ENCODE measurements around the gene AP2A1. TPM values are rescaled to one million over a fixed set of nuclear protein-coding genes. Genes with fewer than 3 reads are reported as not detected.

AP2A1 gene
- total and polyA plus RNA-seq, 9 of the 15 experiments (the other 6 are each of a cell fraction or from before 2014, with no cell fraction given), result 0.55 to 150 (median 31.9) TPM

DNA sequence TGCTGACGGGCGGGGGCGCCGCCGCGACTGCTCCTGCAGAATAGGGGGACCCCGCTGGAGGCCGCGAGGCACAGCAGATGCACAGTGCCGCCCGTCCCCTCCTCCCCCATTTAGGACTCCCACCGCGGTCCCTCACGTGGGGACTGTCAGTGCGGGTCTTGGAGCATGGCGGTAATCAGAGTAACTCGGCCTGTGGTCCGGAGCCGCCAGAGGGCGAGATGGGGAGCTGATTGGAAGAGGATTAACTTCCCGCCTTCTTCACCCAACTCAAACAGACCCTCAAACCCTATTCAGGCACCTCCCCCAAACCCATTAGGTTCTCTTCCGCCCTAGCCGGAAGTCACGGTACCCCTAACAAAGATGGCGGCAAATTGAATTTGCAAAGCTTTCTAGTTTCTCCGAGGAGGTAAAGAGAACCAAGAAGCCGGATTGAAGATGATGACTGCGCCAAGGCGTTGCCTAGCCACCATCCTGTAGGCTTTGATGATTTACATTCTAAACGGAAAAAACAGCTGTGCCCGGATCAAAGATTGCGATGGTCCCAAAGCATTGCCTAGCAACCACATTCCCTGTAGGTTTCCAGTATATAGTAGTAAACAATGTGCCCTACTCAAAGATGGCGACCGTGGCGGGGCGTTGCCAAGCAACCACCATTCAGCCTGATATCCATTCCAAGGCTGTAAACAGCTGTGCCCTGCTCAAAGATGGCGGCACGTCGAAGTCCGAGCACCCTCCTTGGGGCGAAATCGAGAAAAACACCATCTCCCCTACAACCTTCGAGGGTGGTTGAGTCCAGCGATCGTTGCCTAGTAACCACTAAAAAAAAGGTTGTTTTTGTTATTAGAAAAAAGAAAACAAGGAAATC lies 46.4 kb downstream of the AP2A1 start, which contains the start of gene FUZ (continued):
- TF ChIP-seq CXXC5 (CRISPR knock-in tag; IDR thresholded peaks at IDR 0.05), result peak; percentile 58
- TF ChIP-seq CCAR2 (IDR thresholded peaks at IDR 0.05; ENCODE audit: low read depth, low read length), result no peak
- no peak for TF ChIP-seq NELFE (IDR thresholded peaks at IDR 0.05; ENCODE audit: insufficient read depth, insufficient read length)
- TF ChIP-seq PURB (CRISPR knock-in tag; IDR thresholded peaks at IDR 0.05; ENCODE audit: low read depth), result no peak
- no peak for TF ChIP-seq ZFPM2 (CRISPR knock-in tag; IDR thresholded peaks at IDR 0.05)
- TF ChIP-seq, protein P1, sequence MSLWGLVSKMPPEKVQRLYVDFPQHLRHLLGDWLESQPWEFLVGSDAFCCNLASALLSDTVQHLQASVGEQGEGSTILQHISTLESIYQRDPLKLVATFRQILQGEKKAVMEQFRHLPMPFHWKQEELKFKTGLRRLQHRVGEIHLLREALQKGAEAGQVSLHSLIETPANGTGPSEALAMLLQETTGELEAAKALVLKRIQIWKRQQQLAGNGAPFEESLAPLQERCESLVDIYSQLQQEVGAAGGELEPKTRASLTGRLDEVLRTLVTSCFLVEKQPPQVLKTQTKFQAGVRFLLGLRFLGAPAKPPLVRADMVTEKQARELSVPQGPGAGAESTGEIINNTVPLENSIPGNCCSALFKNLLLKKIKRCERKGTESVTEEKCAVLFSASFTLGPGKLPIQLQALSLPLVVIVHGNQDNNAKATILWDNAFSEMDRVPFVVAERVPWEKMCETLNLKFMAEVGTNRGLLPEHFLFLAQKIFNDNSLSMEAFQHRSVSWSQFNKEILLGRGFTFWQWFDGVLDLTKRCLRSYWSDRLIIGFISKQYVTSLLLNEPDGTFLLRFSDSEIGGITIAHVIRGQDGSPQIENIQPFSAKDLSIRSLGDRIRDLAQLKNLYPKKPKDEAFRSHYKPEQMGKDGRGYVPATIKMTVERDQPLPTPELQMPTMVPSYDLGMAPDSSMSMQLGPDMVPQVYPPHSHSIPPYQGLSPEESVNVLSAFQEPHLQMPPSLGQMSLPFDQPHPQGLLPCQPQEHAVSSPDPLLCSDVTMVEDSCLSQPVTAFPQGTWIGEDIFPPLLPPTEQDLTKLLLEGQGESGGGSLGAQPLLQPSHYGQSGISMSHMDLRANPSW (CRISPR knock-in tag; IDR thresholded peaks at IDR 0.05), result no peak
- no peak for TF ChIP-seq KLF13 (tag; IDR thresholded peaks at IDR 0.05; ENCODE audit: borderline replicate concordance, low read depth)
- peak; percentile 84 for TF ChIP-seq BHLHE40 (IDR thresholded peaks at IDR 0.05; ENCODE audit: low read length)
- 0 out of 2 replicates have a peak, but pooled peaks have one; percentile 14 for TF ChIP-seq CEBPG (CRISPR knock-in tag; IDR thresholded peaks at IDR 0.05)
- TF ChIP-seq CEBPG (tag; conservative IDR thresholded peaks at IDR 0.05 in 1 of 2, IDR thresholded peaks at IDR 0.05 in 1 of 2), result no peak
- TF ChIP-seq MEIS2 (IDR thresholded peaks at IDR 0.05; ENCODE audit: partially characterized antibody), result no peak
- TF ChIP-seq, protein P2, sequence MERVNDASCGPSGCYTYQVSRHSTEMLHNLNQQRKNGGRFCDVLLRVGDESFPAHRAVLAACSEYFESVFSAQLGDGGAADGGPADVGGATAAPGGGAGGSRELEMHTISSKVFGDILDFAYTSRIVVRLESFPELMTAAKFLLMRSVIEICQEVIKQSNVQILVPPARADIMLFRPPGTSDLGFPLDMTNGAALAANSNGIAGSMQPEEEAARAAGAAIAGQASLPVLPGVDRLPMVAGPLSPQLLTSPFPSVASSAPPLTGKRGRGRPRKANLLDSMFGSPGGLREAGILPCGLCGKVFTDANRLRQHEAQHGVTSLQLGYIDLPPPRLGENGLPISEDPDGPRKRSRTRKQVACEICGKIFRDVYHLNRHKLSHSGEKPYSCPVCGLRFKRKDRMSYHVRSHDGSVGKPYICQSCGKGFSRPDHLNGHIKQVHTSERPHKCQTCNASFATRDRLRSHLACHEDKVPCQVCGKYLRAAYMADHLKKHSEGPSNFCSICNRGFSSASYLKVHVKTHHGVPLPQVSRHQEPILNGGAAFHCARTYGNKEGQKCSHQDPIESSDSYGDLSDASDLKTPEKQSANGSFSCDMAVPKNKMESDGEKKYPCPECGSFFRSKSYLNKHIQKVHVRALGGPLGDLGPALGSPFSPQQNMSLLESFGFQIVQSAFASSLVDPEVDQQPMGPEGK (CRISPR knock-in tag; IDR thresholded peaks at IDR 0.05; ENCODE audit: borderline replicate concordance), result no peak
- no peak for TF ChIP-seq TSC22D4 (tag; IDR thresholded peaks at IDR 0.05)
- TF ChIP-seq, protein P3, sequence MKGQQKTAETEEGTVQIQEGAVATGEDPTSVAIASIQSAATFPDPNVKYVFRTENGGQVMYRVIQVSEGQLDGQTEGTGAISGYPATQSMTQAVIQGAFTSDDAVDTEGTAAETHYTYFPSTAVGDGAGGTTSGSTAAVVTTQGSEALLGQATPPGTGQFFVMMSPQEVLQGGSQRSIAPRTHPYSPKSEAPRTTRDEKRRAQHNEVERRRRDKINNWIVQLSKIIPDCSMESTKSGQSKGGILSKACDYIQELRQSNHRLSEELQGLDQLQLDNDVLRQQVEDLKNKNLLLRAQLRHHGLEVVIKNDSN (CRISPR knock-in tag; IDR thresholded peaks at IDR 0.05), result no peak; the same call in none of the 2 replicates
- TF ChIP-seq, protein P4, sequence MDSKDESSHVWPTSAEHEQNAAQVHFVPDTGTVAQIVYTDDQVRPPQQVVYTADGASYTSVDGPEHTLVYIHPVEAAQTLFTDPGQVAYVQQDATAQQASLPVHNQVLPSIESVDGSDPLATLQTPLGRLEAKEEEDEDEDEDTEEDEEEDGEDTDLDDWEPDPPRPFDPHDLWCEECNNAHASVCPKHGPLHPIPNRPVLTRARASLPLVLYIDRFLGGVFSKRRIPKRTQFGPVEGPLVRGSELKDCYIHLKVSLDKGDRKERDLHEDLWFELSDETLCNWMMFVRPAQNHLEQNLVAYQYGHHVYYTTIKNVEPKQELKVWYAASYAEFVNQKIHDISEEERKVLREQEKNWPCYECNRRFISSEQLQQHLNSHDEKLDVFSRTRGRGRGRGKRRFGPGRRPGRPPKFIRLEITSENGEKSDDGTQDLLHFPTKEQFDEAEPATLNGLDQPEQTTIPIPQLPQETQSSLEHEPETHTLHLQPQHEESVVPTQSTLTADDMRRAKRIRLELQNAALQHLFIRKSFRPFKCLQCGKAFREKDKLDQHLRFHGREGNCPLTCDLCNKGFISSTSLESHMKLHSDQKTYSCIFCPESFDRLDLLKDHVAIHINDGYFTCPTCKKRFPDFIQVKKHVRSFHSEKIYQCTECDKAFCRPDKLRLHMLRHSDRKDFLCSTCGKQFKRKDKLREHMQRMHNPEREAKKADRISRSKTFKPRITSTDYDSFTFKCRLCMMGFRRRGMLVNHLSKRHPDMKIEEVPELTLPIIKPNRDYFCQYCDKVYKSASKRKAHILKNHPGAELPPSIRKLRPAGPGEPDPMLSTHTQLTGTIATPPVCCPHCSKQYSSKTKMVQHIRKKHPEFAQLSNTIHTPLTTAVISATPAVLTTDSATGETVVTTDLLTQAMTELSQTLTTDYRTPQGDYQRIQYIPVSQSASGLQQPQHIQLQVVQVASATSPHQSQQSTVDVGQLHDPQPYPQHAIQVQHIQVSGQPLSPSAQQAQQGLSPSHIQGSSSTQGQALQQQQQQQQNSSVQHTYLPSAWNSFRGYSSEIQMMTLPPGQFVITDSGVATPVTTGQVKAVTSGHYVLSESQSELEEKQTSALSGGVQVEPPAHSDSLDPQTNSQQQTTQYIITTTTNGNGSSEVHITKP (IDR thresholded peaks at IDR 0.05; ENCODE audit: partially characterized antibody), result peak; percentile 99
- peak; percentile 81; the same call in 1 of the 2 replicates for TF ChIP-seq SREBF1 (IDR thresholded peaks at IDR 0.05; ENCODE audit: borderline replicate concordance, low read depth, low read length)
- TF ChIP-seq ZBTB7A (IDR thresholded peaks at IDR 0.05; ENCODE audit: borderline replicate concordance, control insufficient read depth, low read depth, low read length), result peak; percentile 48; the same call in 1 of the 2 replicates
- TF ChIP-seq BMI1 (IDR thresholded peaks at IDR 0.05; ENCODE audit: low read length), result peak; percentile 89
